Fibroblast of lung (primary cell): ENCODE results near the gene SPACDR. TPM values are rescaled to one million over a fixed set of nuclear protein-coding genes. Genes with fewer than 3 reads are reported as not detected.

Experiments used
- DNase-seq, 2 donors: peaks; one replicate each; pipeline versions ENCODE4 v3.0.0 to v3.0.0-alpha.2; 2010; ENCODE audit warnings: low read depth in 2 of 2
- H2AFZ ChIP-seq: 2 replicates; pipeline ENCODE4 v1.5.1; 2012; ENCODE audit warnings: low read length, control low read depth, inconsistent platforms
- H3K27ac ChIP-seq: 2 replicates; pipeline ENCODE4 v1.5.1; 2011; ENCODE audit warnings: low read length, control low read depth; ENCODE audit not compliant: insufficient read depth
- H3K27me3 ChIP-seq: 2 replicates; pipeline ENCODE4 v1.5.1; 2011; ENCODE audit warnings: mild to moderate bottlenecking, low read length; ENCODE audit not compliant: control insufficient read depth, insufficient read depth
- H3K36me3 ChIP-seq: 2 replicates; pipeline ENCODE4 v1.5.1; 2011; ENCODE audit warnings: low read length; ENCODE audit not compliant: control insufficient read depth, insufficient read depth
- H3K4me1 ChIP-seq: 2 replicates; pipeline ENCODE4 v1.5.1; 2011; ENCODE audit warnings: low read length; ENCODE audit not compliant: control insufficient read depth, insufficient read depth; ENCODE audit errors: extremely low read depth
- H3K4me2 ChIP-seq: 2 replicates; pipeline ENCODE4 v1.5.1; 2011; ENCODE audit warnings: low read length, control low read depth; ENCODE audit not compliant: insufficient read depth; ENCODE audit errors: extremely low read depth
- H3K4me3 ChIP-seq, 4 experiments: fragments of 200-600 bp in 1 of 4; sonication (generic) in 1 of 4; replicated peaks in 1 of 4; 2 replicates each; pipeline ENCODE4 v1.5.1; 2011 to 2016; ENCODE audit warnings: low read length in 4 of 4, low read depth in 3 of 4, mild to moderate bottlenecking in 3 of 4, control low read depth in 2 of 4, inconsistent platforms in 1 of 4, mixed read lengths in 1 of 4; ENCODE audit not compliant: insufficient read depth in 1 of 4; ENCODE audit errors: control extremely low read depth in 1 of 4
- H3K79me2 ChIP-seq: 2 replicates; pipeline ENCODE4 v1.5.1; 2012; ENCODE audit warnings: mild to moderate bottlenecking, low read length, inconsistent platforms; ENCODE audit not compliant: control insufficient read depth, insufficient read depth
- H3K9ac ChIP-seq: 2 replicates; pipeline ENCODE4 v1.5.1; 2011; ENCODE audit warnings: mild to moderate bottlenecking, low read length, control low read depth; ENCODE audit not compliant: insufficient read depth
- H3K9me3 ChIP-seq: 2 replicates; pipeline ENCODE4 v1.5.1; 2012; ENCODE audit warnings: low read depth, low read length; ENCODE audit not compliant: control insufficient read depth, insufficient read depth
- H4K20me1 ChIP-seq: 2 replicates; pipeline ENCODE4 v1.5.1; 2011; ENCODE audit warnings: low read length; ENCODE audit not compliant: control insufficient read depth, insufficient read depth; ENCODE audit errors: extremely low read depth
- CTCF ChIP-seq, 2 donors: IDR thresholded peaks in 1 of 2; conservative IDR thresholded peaks in 1 of 2; 1 replicate in 1 of 2; 2 replicates in 1 of 2; pipeline ENCODE4 v1.5.1; 2011 to 2012; ENCODE audit warnings: low read length in 2 of 2, control low read depth in 1 of 2, inconsistent platforms in 1 of 2, low read depth in 1 of 2, mild to moderate bottlenecking in 1 of 2
- EZH2 ChIP-seq: IDR thresholded peaks from 2 replicates; pipeline ENCODE4 v1.5.1; 2012; ENCODE audit warnings: low read length, control low read depth, mild to moderate bottlenecking; ENCODE audit errors: missing control alignments
- polyA plus RNA-seq, 2 donors: library from polyadenylated mRNA; depleted of rRNA in 1 of 2; stranded (reverse) in 1 of 2; unstranded in 1 of 2; fragments of >200 nt; gene quantifications; 2 replicates each; pipeline ENCODE4 v1.2.1, GENCODE V29; 2011 to 2012; ENCODE audit warnings: missing spikeins in 1 of 2
- total RNA-seq: library from RNA; depleted of rRNA; stranded (reverse); fragments of >200 nt; gene quantifications from 2 replicates; pipeline ENCODE4 v1.2.1, GENCODE V29; 2014

Gene SPACDR
- total and polyA plus RNA-seq, 2 donors (not counting 1 experiment from before 2014, with no cell fraction given) = 0.25 to 0.50 TPM

GRCh38 chr7:100476903-100477870 lies 13.1 kb upstream of the SPACDR start:
- no peaks in the 10 kb centered on the region for H3K27me3 ChIP-seq
- peak overlapping the region; percentile 90 for H3K4me2 ChIP-seq
- H3K9ac ChIP-seq = peak overlapping the region; percentile 40
- H2AFZ ChIP-seq = no peak overlapping the region
- H3K36me3 ChIP-seq = peaks cover 2% of the 10 kb centered on the region
- H3K4me3 ChIP-seq = peak overlapping the region; percentile 93 to 95 (median 93)
- H3K9me3 ChIP-seq = no peaks in the 10 kb centered on the region
- H3K4me1 ChIP-seq = peaks cover 10% of the 10 kb centered on the region
- peak in 1 of 2 donors; percentile 21 for TF ChIP-seq CTCF (conservative IDR thresholded peaks at IDR 0.05 in 1 of 2, IDR thresholded peaks at IDR 0.05 in 1 of 2; ENCODE audit: low read depth in 1 of 2, low read length in 2 of 2)
- TF ChIP-seq EZH2 = no peak
- peak overlapping the region; percentile 44 for H3K27ac ChIP-seq
- H3K79me2 ChIP-seq = peaks cover 42% of the 10 kb centered on the region
- no peak for DNase-seq
- H4K20me1 ChIP-seq = no peaks in the 10 kb centered on the region

GRCh38 chr7:100476101-100476780 lies 12.2 kb upstream of the SPACDR start:
- DNase-seq = no peak
- Histone ChIP-seq H2AFZ (no peak overlapping the region), H3K27me3 (no peaks in the 10 kb centered on the region), H3K4me3 (peak overlapping the region; percentile 93 to 95 (median 93)), H3K36me3 (peaks cover 5% of the 10 kb centered on the region), H3K9me3 (no peaks in the 10 kb centered on the region), H3K4me2 (peak overlapping the region; percentile 90), H3K27ac (peak overlapping the region; percentile 16), H3K79me2 (peaks cover 42% of the 10 kb centered on the region), H4K20me1 (no peaks in the 10 kb centered on the region), H3K9ac (no peak overlapping the region), H3K4me1 (peaks cover 10% of the 10 kb centered on the region)
- TF ChIP-seq CTCF (conservative IDR thresholded peaks at IDR 0.05 in 1 of 2, IDR thresholded peaks at IDR 0.05 in 1 of 2; ENCODE audit: low read depth in 1 of 2, low read length in 2 of 2) (no peak), EZH2 (no peak)

- peak overlapping the region; percentile 13 to 95 (median 59) for H3K4me3 ChIP-seq
- H3K79me2 ChIP-seq = peaks cover 42% of the 10 kb centered on the region
- peaks cover 10% of the 10 kb centered on the region for H3K4me1 ChIP-seq
- H3K27ac ChIP-seq = peak overlapping the region; percentile 4
- H3K4me2 ChIP-seq = peak overlapping the region; percentile 90
- DNase-seq = no peak
- H2AFZ ChIP-seq = no peak overlapping the region
- no peaks in the 10 kb centered on the region for H4K20me1 ChIP-seq
- no peak overlapping the region for H3K9ac ChIP-seq
- H3K36me3 ChIP-seq = peaks cover 5% of the 10 kb centered on the region
- no peaks in the 10 kb centered on the region for H3K27me3 ChIP-seq
- TF ChIP-seq EZH2 = no peak
- no peaks in the 10 kb centered on the region for H3K9me3 ChIP-seq
These were observed 11.5 kb upstream of the SPACDR start for GRCh38 chr7:100475549-100475948.
